HT-29 (cell line): ENCODE results near the gene ZNF519. TPM values are rescaled to one million over a fixed set of nuclear protein-coding genes. Genes with fewer than 3 reads are reported as not detected.
A peak's percentile ranks its signal among the peaks of the same experiment; 100 is the strongest.
"Not testable (repeated sequence)": the region's sequence is repeated elsewhere in the genome, so short reads cannot be mapped to it uniquely, and the experiment has no call there.

ENCODE experiments used
- DNase-seq: peaks from one replicate; pipeline ENCODE4 v3.0.0-alpha.2; 2015; ENCODE audit warnings: low spot score
- total RNA-seq: library from RNA; depleted of rRNA; stranded (reverse); fragments of >200 nt; shearing (Covaris generic); gene quantifications from 2 replicates; pipeline ENCODE4 v1.2.3, GENCODE V29; 2014; rRNA removed

ZNF519 gene
- 9.3 and 15.6 TPM in 2 replicates for total RNA-seq

GRCh38 chr18:14132271-14132700 is at the start of gene ZNF519:
ZNF519 (minus strand) TSS chr18:14132435; CDS start chr18:14132277, 158 bp downstream.
- DNase-seq, result peak; percentile 95

GRCh38 chr18:14179306-14179705 is 47.1 kb upstream of the ZNF519 start:
- DNase-seq, result peak; percentile 40

DNA sequence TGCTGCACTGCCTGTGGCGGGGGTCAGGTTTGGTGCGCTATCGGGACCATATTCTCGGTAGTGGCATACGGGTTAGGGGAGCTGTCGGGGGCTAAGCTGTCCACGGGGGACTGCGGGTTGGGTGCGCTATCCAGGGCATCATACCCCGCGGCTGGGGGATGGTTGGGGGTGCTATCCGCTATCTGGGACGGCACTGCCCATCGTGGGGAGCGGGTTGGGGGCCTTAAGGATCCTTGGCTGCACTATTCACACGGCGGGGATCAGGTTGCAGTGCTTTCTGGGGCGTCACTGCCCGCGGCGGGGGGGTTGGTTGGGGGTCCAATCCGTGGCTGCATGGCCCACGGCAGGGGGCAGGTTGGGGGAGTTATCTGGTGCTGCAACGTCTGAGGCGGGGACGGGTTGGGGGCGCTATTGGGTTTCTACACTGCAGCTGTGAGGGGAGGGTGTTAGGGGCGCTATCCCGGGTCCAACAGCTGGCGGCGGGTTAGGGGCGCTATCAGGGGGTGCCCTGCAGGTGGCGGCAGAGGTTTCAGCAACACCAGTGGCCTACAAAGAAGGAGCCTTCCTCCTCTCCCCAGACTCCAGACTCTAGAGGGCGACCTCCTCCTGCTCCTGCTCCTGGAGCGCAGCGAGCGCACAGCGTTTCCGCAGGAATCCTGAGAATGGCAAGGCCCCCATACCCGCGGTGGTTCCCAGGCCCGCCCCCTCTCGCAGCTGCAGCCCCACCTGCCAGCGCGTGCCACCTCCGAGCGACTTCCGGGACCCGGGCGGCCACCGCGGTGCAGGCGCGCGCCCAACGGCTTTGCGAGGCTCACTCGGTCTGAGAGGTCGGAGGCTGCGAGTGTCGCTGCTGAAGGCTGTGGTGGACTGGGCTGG is 46.3 kb upstream of the ZNF519 start:
- DNase-seq, result peak; percentile 95

DNA sequence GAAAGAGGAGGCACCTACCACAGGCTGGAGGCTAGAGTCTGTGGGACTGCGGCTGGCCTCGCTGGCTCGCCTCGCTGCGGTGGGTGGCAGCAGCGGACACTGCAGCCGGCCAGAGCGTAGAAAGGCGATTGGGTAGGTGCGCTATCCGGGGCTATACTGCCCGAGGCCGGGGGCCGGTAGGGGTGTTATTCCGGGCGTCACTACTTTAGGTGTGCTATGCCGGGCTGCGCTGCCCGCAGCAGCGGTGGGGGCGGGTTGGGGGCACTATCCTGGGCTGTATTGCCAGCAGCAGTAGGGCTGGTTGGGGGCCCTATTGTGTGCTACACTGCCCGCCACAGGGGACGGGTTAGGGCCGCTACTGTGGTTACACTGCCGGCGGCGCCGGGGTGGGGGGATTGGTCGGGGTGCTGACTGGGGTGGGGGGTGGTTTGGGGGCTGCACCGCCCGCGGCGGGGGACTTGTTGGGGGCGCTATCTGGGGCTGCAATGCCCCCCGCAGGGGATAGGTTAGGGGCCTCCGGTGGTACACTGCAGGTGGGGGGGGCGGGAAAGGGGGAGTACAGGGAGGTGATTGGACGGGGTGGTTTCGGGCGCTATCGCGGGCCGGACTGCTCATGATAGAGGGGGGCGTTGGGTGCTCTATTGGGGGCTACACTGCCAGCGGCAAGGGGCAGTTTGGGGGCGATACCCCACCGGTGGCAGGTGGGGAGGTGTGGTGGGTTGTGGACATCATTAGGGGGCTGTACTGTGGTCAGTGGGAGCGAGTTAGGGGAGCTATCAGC is 45.5 kb upstream of the ZNF519 start:
- not testable (repeated sequence) for DNase-seq

- DNase-seq, result not testable (repeated sequence)
Observed at GRCh38 chr18:14175404-14175803, 43.2 kb upstream of the ZNF519 start.

- DNase-seq, result no peak
Observed at GRCh38 chr18:14174706-14175085, 42.5 kb upstream of the ZNF519 start.

DNA sequence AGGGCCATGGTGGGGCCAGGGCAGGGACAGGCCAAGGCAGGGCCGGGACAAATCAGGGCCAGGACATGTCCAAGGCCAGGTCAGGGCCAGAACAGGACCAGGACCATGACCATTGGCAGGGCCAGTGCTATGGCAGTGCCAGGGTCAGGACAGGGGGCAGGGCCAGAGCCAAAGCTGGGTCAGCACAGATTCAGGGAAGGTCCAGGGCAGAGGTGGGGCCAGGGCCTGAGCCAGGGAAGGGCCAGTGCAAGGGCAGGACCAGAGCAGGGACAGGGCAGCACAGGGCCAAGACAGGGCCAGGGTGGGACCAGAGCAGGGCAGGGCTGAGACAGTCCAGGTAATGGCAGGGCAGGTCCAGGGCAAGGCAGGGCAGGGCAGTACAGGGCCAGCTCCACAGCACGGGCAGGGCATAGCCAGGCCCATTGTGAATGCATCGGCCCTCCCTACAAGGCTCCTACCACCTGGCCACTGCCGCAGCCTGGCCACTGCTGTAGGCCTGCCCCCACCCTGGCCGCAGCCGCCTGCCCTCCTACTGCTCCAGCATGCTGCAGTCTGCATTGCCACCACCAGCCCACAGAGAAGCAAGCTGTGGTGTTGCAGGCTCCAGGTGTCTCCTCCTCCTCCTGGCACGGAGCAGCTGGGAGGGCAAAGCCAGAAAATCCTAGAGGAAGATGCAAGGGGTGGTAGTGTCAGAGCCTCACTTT is 41.9 kb upstream of the ZNF519 start:
- not testable (repeated sequence) for DNase-seq

DNA sequence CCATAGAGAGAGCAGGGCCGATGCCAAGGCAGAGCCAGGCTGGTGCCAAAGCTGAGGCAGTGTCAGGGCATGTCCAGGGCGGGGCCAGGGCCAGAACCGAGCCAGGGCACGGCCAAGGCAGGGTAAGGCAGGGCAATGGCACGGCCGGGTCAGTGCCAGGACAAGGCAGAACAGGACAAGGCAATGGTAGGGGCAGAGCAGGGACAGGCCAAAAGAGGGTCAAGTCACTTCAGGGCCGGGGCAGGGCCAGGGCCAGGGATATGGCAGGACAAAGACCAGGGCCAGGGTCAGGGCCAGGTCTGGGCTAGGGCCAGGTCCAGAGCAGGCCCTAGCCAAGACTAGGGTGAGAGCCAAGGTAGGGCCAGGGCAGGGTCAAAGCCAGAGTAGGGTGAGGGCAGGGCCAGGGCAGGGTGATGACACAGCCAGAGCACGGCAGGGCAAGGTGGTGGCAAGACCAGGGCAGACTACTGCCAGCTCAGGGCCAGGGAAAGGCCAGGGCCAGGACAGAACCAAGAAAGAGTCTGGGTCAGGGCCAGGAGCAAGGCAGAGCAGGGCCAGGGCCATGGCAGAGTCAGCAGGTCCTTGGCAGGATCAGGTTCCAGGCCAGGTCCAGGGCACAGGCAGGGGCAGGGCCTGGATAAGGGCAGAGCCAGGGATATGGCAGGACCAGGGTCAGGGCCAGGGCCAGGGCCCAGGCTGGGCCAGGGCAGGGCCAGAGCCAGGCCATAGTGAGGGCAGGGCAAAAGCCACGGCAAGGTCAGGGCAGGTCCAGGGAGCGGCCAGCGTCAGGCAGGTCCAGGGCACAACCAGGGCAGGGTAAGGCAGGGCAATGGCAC is 41.1 kb upstream of the ZNF519 start:
- DNase-seq, result not testable (repeated sequence)

DNA sequence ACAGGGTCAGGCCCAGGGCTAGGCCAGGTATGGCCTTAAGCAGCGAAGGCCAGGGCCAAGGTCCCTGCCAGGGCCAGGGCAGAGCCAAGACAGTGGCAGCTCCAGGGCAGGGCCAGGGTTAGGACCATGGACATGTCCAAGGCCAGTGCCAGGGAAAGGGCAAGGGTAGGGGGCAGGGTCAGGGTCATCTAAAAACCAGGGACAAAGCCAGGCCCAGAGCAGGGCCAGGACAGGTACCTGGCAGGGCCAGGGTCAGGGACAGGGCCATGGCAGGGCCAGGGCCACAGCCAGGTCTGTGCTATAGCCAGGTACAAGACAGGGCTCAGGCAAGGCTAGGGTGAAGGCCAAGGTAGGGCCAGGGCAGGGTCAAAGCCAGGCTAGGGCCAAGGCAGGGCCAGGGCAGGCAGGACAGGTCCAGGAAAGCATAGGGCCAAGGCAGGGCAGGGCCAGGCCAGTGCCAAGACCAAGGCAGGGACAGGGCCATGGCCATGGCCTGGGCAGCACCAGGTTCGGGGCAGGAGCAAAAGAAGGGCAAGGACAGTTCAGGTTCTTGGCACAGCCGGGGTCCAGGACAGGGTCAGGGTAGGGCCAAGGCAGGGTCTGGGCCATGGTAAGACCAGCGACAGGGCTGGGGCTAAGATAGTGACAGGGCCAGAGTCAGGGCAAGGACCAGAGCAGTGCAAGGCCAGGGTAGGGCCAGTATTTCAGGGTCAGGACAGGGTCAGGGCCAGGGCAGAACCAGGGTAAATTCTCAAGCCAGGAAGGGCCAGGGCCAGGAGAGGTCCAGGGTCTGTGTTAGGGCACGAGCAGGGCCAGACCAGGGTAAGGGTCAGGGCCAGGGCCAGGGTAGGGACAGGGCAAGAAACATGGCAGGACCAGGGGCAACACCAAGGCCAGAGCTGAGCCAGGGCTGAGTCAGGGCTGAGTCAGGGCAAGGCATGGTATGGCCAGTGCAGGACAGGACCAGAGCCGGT is 40.2 kb upstream of the ZNF519 start:
- not testable (repeated sequence) for DNase-seq

GRCh38 chr18:14171301-14172141 is 39.3 kb upstream of the ZNF519 start:
- DNase-seq, result not testable (repeated sequence)

DNA sequence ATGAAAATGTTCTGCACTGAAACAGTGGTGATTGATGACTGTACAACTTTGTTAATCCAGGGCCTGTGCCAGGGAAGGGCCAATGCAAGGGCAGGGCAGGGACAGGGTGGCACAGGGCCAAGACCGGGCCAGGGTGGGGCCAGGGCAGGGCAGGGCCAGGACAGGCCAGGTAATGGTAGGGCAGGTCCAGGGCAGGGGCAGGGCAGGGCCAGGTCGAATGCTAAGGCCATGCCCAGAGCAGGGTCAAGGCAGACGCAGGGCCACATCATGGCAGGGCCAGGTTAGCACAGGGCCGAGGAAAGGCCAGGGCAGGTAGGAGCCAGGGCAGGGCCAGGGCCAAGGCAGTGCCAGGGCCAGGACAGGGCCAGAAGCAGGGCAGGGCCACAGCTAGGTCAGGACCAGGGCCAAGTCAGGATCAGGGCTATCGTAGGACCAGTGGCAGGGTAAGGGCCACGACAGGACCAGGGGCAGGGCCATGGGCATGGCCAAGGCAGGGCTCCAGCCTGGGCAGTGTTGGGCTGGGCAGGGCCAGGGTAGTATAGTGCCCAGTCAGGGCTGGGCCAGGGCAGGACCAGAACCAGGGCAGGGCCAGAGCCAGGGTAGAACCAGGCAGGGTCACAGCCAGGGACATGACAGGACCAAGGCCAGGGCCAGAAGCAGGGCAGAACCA is 38.3 kb upstream of the ZNF519 start:
- DNase-seq, result not testable (repeated sequence)

DNA sequence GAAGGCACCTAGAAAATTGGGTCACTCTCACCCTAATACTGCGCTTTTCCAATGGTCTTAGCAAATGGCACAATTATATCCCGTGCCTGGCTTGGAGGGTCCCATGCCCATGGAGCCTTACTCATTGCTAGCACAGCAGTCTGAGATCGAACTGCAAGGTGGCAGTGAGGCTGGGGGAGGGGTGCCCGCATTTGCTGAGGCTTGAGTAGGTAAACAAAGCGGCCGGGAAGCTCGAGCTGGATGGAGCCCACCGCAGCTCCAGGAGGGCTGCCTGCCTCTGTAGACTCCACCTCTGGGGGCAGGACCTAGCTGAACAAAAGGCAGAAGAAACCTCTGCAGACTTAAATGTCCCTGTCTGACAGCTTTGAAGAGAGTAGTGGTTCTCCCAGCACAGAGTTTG is 30.7 kb upstream of the ZNF519 start:
- DNase-seq, result not testable (repeated sequence)

- DNase-seq, result not testable (repeated sequence)
Observed at GRCh38 chr18:14151564-14152113, 19.4 kb upstream of the ZNF519 start.

DNA sequence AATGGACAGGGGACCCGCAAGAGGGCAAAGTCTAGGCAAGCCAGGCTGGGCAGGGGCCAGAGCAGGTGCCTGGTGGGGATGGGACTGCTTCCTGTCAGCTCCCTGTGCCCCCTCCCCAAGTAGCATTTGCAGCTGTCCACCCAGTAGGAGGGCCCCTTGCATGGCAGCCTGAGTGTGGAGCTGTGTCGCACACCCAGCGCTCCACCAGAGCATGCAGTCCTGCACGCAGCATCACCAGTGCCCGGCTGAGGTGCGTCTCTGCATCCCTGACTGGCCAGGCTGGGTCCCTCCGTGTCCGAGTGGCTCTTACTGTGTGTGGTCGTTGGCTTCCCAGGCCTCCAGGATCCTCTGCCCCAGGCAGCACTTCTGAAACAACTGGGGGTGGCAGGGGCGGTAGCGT is 18.5 kb upstream of the ZNF519 start:
- not testable (repeated sequence) for DNase-seq

GRCh38 chr18:14149916-14150420 is 17.7 kb upstream of the ZNF519 start:
- DNase-seq, result not testable (repeated sequence)

DNA sequence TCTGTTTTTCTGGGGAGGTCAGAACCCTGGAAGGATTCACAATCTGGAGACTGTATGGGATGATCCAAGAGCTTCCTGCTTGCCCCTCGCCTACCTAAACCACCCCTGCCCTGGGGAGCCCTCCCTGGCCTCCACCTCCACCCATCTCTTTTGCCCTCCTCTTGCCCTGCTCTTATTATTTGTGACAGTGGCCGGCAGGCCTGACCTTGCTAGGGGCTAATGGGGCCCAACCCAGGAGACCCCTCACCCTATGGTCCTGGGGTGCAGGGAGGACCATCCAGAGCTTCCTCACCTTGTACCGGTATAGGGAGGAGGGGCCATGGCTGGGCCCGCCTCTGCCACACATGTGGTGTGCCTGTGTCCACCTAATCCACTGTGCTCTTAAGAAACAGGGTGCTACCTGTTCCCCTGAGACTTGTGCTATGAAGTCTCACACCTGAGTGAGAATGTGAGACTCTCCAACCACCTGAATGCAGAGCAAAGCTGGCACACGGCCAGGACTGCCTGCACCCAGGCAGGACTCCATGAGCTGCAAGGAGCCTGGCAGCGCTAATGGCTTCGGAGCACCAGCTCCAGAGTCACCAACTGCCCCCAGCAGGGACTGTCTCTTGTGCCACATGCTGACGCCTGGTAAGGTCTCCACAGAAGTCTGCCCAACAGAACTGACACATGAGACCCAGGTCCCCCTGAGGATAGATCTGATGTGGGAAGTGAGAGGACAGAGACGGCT is 17.1 kb upstream of the ZNF519 start:
- DNase-seq, result not testable (repeated sequence)
